GM23248 (cell line): Measurements from ENCODE around the gene SUN5. TPM values are rescaled to one million over a fixed set of nuclear protein-coding genes. Genes with fewer than 3 reads are reported as not detected.

Experiments
- DNase-seq: peaks from one replicate; pipeline ENCODE4 v3.0.0-alpha.2; 2015
- H2AFZ ChIP-seq: fragments of 200-600 bp; sonication (generic); 2 replicates; pipeline ENCODE4 v1.6.1; 2016; ENCODE audit warnings: antibody characterized with exemption
- H3F3A ChIP-seq: fragments of 200-600 bp; sonication (generic); 2 replicates; pipeline ENCODE4 v1.6.1; 2016; ENCODE audit warnings: mild to moderate bottlenecking, antibody characterized with exemption, mixed run types; ENCODE audit not compliant: insufficient read depth
- H3K27ac ChIP-seq: fragments of 200-600 bp; sonication (generic); 2 replicates; pipeline ENCODE4 v1.5.1; 2016; ENCODE audit warnings: mild to moderate bottlenecking
- H3K27me3 ChIP-seq: fragments of 200-600 bp; sonication (generic); replicated peaks from 2 replicates; pipeline ENCODE4 v1.6.1; 2016; ENCODE audit warnings: mild to moderate bottlenecking; ENCODE audit not compliant: insufficient read depth
- H3K36me3 ChIP-seq: fragments of 200-600 bp; sonication (generic); 2 replicates; pipeline ENCODE4 v1.6.1; 2016; ENCODE audit warnings: low read depth, mild to moderate bottlenecking
- H3K4me1 ChIP-seq: fragments of 200-600 bp; sonication (generic); 2 replicates; pipeline ENCODE4 v1.6.1; 2016; ENCODE audit warnings: mild to moderate bottlenecking; ENCODE audit not compliant: insufficient read depth
- H3K4me2 ChIP-seq: fragments of 200-600 bp; sonication (generic); one replicate; pipeline ENCODE4 v1.6.1; 2016; ENCODE audit warnings: mild to moderate bottlenecking; ENCODE audit not compliant: unreplicated experiment
- H3K4me3 ChIP-seq: fragments of 200-600 bp; sonication (generic); 2 replicates; pipeline ENCODE4 v1.5.1; 2016; ENCODE audit warnings: mild to moderate bottlenecking
- H3K79me2 ChIP-seq: fragments of 200-600 bp; sonication (generic); 2 replicates; pipeline ENCODE4 v1.6.1; 2016; ENCODE audit warnings: mild to moderate bottlenecking; ENCODE audit not compliant: insufficient read depth
- H3K9ac ChIP-seq: fragments of 200-600 bp; sonication (generic); 2 replicates; pipeline ENCODE4 v1.6.1; 2016; ENCODE audit warnings: mild to moderate bottlenecking
- H3K9me2 ChIP-seq: fragments of 200-600 bp; sonication (generic); 2 replicates; pipeline ENCODE4 v1.6.1; 2016; ENCODE audit warnings: mixed run types, mild to moderate bottlenecking, moderate library complexity; ENCODE audit not compliant: insufficient read depth
- H3K9me3 ChIP-seq: fragments of 200-600 bp; sonication (generic); one replicate; pipeline ENCODE4 v1.6.1; 2017; ENCODE audit warnings: low read depth
- H4K20me1 ChIP-seq: fragments of 200-600 bp; sonication (generic); 2 replicates; pipeline ENCODE4 v1.6.0; 2016; ENCODE audit not compliant: insufficient read depth
- EZH2 ChIP-seq: fragments of 200-600 bp; sonication (generic); IDR thresholded peaks from 2 replicates; pipeline ENCODE4 v1.6.1; 2018; ENCODE audit warnings: antibody characterized with exemption, mild to moderate bottlenecking; ENCODE audit not compliant: insufficient read depth, poor library complexity, severe bottlenecking
- EZH2phosphoT487 ChIP-seq: fragments of 200-600 bp; sonication (generic); IDR thresholded peaks from 2 replicates; pipeline ENCODE4 v1.6.1; 2018; ENCODE audit warnings: antibody characterized with exemption, moderate library complexity, mild to moderate bottlenecking, low read depth; ENCODE audit not compliant: insufficient read depth
- WGBS, 2 experiments: methylation state at CpG; one replicate each; pipeline ENCODE4 v1.1.6; 2015 to 2017; ENCODE audit warnings: low lambda C conversion rate in 2 of 2, low coverage in 1 of 2; ENCODE audit errors: missing lambda C conversion rate in 2 of 2; 5-methylcytosine and 5-hydroxymethylcytosine counted together
- in situ Hi-C: fragments of 300-500 bp; cut with MboI; formaldehyde crosslinking; loops from 2 replicates; pipeline ENCODE4 v1.15.0; 2020
- polyA plus RNA-seq: library from polyadenylated mRNA; unstranded; fragments of >200 nt; fragmentation: Nextera tagmentation; extraction: Ambion mirVana; gene quantifications from 2 replicates; pipeline ENCODE4 v1.2.1, GENCODE V29; 2016
- total RNA-seq: library from RNA; depleted of rRNA; stranded (reverse); fragments of >200 nt; shearing (Covaris generic); gene quantifications from 2 replicates; pipeline ENCODE4 v1.2.3, GENCODE V29; 2014

The SUN5 gene
- total and polyA plus RNA-seq, 2 experiments from 2014 or later, result not detected

- no peaks in the 10 kb centered on the region for H3K79me2 ChIP-seq
- H2AFZ ChIP-seq, result no peak overlapping the region
- no peak overlapping the region for H3K4me3 ChIP-seq
- H3K4me2 ChIP-seq, result no peak overlapping the region
- no peak overlapping the region for H3K9ac ChIP-seq
- WGBS, 2 experiments, result 0% methylated on average over 1 of the region's 1 CpG
- TF ChIP-seq EZH2 (no peak), EZH2phosphoT487 (no peak)
- H3K9me3 ChIP-seq, result no peaks in the 10 kb centered on the region
- H3K4me1 ChIP-seq, result no peaks in the 10 kb centered on the region
- H3K9me2 ChIP-seq, result no peaks in the 10 kb centered on the region
- no peak overlapping the region for H3K27ac ChIP-seq
- in situ Hi-C loops, result no loop called here
- H3K27me3 ChIP-seq, result no peaks in the 10 kb centered on the region
- no peaks in the 10 kb centered on the region for H4K20me1 ChIP-seq
- H3K36me3 ChIP-seq, result no peaks in the 10 kb centered on the region
- H3F3A ChIP-seq, result no peaks in the 10 kb centered on the region
- DNase-seq, result no peak
Observed at GRCh38 chr20:33043731-33044181, 39.5 kb upstream of the SUN5 start.

GRCh38 chr20:33042983-33043730, 38.9 kb upstream of the SUN5 start:
- Histone ChIP-seq H3K9me2 (no peaks in the 10 kb centered on the region), H3K4me2 (no peak overlapping the region), H3K27ac (no peak overlapping the region), H3K9me3 (no peaks in the 10 kb centered on the region), H3F3A (no peaks in the 10 kb centered on the region), H3K4me3 (no peak overlapping the region), H3K36me3 (no peaks in the 10 kb centered on the region), H3K79me2 (no peaks in the 10 kb centered on the region), H3K9ac (no peak overlapping the region), H3K4me1 (no peaks in the 10 kb centered on the region), H3K27me3 (no peaks in the 10 kb centered on the region), H2AFZ (no peak overlapping the region), H4K20me1 (no peaks in the 10 kb centered on the region)
- no peak for DNase-seq
- in situ Hi-C loops, result no loop called here
- TF ChIP-seq EZH2, result no peak
- no peak for TF ChIP-seq EZH2phosphoT487
- WGBS, 2 experiments, result 33 to 35% methylated on average over 2 of the region's 2 CpGs

GRCh38 chr20:33042430-33042829, 38.2 kb upstream of the SUN5 start:
- H3K27me3 ChIP-seq, result no peaks in the 10 kb centered on the region
- H3F3A ChIP-seq, result no peaks in the 10 kb centered on the region
- no peaks in the 10 kb centered on the region for H3K9me2 ChIP-seq
- H3K9me3 ChIP-seq, result no peaks in the 10 kb centered on the region
- no peak for DNase-seq
- H3K9ac ChIP-seq, result no peak overlapping the region
- no peak overlapping the region for H3K27ac ChIP-seq
- WGBS, 2 experiments, result 22 to 26% methylated on average over 3 of the region's 3 CpGs
- H3K4me2 ChIP-seq, result no peak overlapping the region
- no peak overlapping the region for H2AFZ ChIP-seq
- H3K4me3 ChIP-seq, result no peak overlapping the region
- no peaks in the 10 kb centered on the region for H3K79me2 ChIP-seq
- H4K20me1 ChIP-seq, result no peaks in the 10 kb centered on the region
- TF ChIP-seq EZH2 (no peak), EZH2phosphoT487 (no peak)
- no peaks in the 10 kb centered on the region for H3K36me3 ChIP-seq
- H3K4me1 ChIP-seq, result no peaks in the 10 kb centered on the region
- in situ Hi-C loops, result no loop called here

GRCh38 chr20:33038243-33038642, 34.0 kb upstream of the SUN5 start:
- Histone ChIP-seq H3K9me3 (no peaks in the 10 kb centered on the region), H3K4me2 (no peak overlapping the region), H3K9ac (no peak overlapping the region), H3K27me3 (no peaks in the 10 kb centered on the region), H3K9me2 (no peaks in the 10 kb centered on the region), H4K20me1 (no peaks in the 10 kb centered on the region), H3K4me3 (no peak overlapping the region), H3K36me3 (no peaks in the 10 kb centered on the region), H3K79me2 (no peaks in the 10 kb centered on the region), H3F3A (no peaks in the 10 kb centered on the region), H2AFZ (no peak overlapping the region), H3K27ac (no peak overlapping the region), H3K4me1 (no peaks in the 10 kb centered on the region)
- no peak for TF ChIP-seq EZH2phosphoT487
- no peak for TF ChIP-seq EZH2
- in situ Hi-C loops, result no loop called here
- no peak for DNase-seq
- 63% methylated on average over 4 of the region's 4 CpGs for WGBS, 2 experiments

GRCh38 chr20:33037456-33037855, 33.2 kb upstream of the SUN5 start:
- DNase-seq, result no peak
- in situ Hi-C loops, result no loop called here
- no peak overlapping the region for H3K9ac ChIP-seq

More at GRCh38 chr20:33037456-33037855, 33.2 kb upstream of the SUN5 start:
- WGBS, 2 experiments, result 13 to 27% methylated on average over 5 of the region's 5 CpGs
- Histone ChIP-seq H3K4me1 (no peaks in the 10 kb centered on the region), H3K4me2 (no peak overlapping the region), H3K36me3 (no peaks in the 10 kb centered on the region), H3K9me2 (no peaks in the 10 kb centered on the region), H3K27me3 (no peaks in the 10 kb centered on the region), H3K9me3 (no peaks in the 10 kb centered on the region), H3K4me3 (no peak overlapping the region), H4K20me1 (no peaks in the 10 kb centered on the region), H3K79me2 (no peaks in the 10 kb centered on the region), H3F3A (no peaks in the 10 kb centered on the region), H3K27ac (no peak overlapping the region), H2AFZ (no peak overlapping the region)
- TF ChIP-seq EZH2phosphoT487, result no peak
- no peak for TF ChIP-seq EZH2
